Stimulated activated naive CD8-positive, alpha-beta T cell treated with anti-CD3 and anti-CD28 coated beads, Interleukin-15, Interleukin-2, amounts not matched to agents 100 ng/mL and 50 ng/mL, for 24 hours (primary cell): Measurements from ENCODE around the gene HOXC4.
"Not testable (repeated sequence)": the region's sequence is repeated elsewhere in the genome, so short reads cannot be mapped to it uniquely, and the experiment has no call there.

Source experiments
- H3K27ac Mint-ChIP-seq: one replicate; pipeline ENCODE4 v1.8.0; 2021; ENCODE audit warnings: mild to moderate bottlenecking, mixed read lengths
- H3K27me3 Mint-ChIP-seq: one replicate; pipeline ENCODE4 v1.8.0; 2021; ENCODE audit warnings: mixed read lengths
- H3K36me3 Mint-ChIP-seq: one replicate; pipeline ENCODE4 v1.8.0; 2021; ENCODE audit warnings: low read depth, mixed read lengths
- H3K4me1 Mint-ChIP-seq: one replicate; pipeline ENCODE4 v1.8.0; 2021; ENCODE audit warnings: low read depth, mixed read lengths
- H3K4me3 Mint-ChIP-seq: one replicate; pipeline ENCODE4 v1.8.0; 2021; ENCODE audit warnings: mild to moderate bottlenecking, mixed read lengths
- H3K9me3 Mint-ChIP-seq: one replicate; pipeline ENCODE4 v1.8.0; 2021; ENCODE audit warnings: mixed read lengths

HOXC4 gene

DNA sequence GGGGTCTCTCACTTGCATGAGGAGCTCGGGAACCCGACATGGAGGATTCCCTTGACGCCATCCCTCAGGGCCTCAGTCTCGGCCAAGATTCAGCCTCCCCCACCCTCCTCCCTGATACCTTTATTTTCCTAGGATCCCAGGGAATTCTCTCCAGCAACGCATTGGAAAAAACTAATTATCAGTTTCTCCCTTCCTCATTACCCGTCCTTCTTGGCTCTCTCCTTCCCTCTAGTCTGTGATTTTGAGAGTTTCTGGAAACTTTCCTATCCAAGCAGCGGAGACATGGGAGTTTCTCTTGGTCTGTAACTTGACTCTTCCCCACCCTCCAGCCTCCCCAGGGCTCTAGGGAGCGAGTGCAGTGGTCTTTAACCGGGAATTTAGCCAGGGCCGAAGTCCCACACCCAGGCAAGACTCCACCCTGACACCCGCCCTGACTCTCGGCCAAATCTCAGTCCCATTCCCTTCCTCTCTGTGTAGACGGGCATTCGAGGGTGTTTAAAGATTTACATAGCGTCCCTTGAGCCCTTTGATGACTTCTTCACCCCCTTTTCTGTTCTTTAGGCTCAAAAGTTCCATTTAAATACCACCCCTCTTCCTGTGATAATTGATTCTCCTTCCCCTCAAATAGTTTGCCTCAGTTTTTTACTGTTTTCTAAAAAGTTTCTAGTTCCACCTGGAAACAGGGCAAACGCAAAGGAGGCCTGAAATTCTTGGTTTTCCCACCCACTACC lies 14.1 kb upstream of the HOXC4 start:
- no peak overlapping the region for H3K4me3 Mint-ChIP-seq
- H3K36me3 Mint-ChIP-seq, result no peaks in the 10 kb centered on the region
- H3K27me3 Mint-ChIP-seq, result peaks cover 89% of the 10 kb centered on the region
- peaks cover 6% of the 10 kb centered on the region for H3K4me1 Mint-ChIP-seq
- no peaks in the 10 kb centered on the region for H3K9me3 Mint-ChIP-seq
- no peak overlapping the region for H3K27ac Mint-ChIP-seq

DNA sequence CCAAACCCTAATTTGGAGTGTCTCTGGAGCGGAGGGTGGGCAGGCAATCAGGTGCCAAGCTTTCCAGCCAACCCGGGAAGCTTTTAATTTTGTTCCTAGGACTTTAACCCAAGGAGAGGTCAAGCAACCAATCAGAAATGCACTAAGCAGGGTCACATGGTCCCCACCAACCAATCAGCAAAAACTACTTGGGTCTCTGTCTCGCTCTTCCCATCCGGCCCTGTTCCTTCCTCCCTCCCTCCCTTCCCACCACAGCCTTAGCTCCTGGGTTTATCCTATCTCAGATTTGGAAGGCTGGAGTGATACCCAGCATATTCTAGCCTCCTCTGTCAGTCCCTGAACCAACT lies 13.5 kb upstream of the HOXC4 start:
- Mint-ChIP-seq H3K27me3 (peaks cover 91% of the 10 kb centered on the region), H3K4me3 (no peak overlapping the region), H3K4me1 (peaks cover 3% of the 10 kb centered on the region), H3K27ac (no peak overlapping the region), H3K9me3 (no peaks in the 10 kb centered on the region), H3K36me3 (no peaks in the 10 kb centered on the region)

GRCh38 chr12:54040648-54041047 lies 13.0 kb upstream of the HOXC4 start:
- H3K27ac Mint-ChIP-seq, result no peak overlapping the region
- H3K27me3 Mint-ChIP-seq, result peaks cover 91% of the 10 kb centered on the region
- no peaks in the 10 kb centered on the region for H3K9me3 Mint-ChIP-seq
- no peak overlapping the region for H3K4me3 Mint-ChIP-seq
- H3K4me1 Mint-ChIP-seq, result peaks cover 3% of the 10 kb centered on the region
- H3K36me3 Mint-ChIP-seq, result no peaks in the 10 kb centered on the region

GRCh38 chr12:54041097-54041690 lies 12.4 kb upstream of the HOXC4 start:
- H3K4me1 Mint-ChIP-seq, result peaks cover 3% of the 10 kb centered on the region
- H3K27me3 Mint-ChIP-seq, result peaks cover 91% of the 10 kb centered on the region
- H3K9me3 Mint-ChIP-seq, result no peaks in the 10 kb centered on the region
- no peaks in the 10 kb centered on the region for H3K36me3 Mint-ChIP-seq
- no peak overlapping the region for H3K4me3 Mint-ChIP-seq
- no peak overlapping the region for H3K27ac Mint-ChIP-seq

DNA sequence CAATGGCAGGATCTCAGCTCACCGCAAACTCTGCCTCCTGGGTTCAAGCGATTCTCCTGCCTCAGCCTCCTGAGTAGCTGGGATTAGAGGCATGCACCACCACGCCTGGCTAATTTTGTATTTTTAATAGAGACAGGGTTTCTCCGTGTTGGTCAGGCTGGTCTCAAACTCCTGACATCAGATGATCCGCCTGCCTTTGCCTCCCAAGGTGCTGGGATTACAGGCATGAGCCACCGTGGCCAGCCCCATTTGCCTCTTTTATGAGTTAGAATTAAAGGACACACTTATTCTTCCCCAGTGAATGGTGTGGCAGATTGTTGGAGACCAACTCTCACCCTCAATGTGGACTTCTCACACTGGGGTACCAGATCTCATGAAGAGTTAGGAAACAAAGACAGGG lies 11.6 kb upstream of the HOXC4 start:
- H3K27me3 Mint-ChIP-seq, result peaks cover 92% of the 10 kb centered on the region
- not testable (repeated sequence) for H3K9me3 Mint-ChIP-seq, H3K4me3 Mint-ChIP-seq, H3K36me3 Mint-ChIP-seq, H3K27ac Mint-ChIP-seq, H3K4me1 Mint-ChIP-seq

DNA sequence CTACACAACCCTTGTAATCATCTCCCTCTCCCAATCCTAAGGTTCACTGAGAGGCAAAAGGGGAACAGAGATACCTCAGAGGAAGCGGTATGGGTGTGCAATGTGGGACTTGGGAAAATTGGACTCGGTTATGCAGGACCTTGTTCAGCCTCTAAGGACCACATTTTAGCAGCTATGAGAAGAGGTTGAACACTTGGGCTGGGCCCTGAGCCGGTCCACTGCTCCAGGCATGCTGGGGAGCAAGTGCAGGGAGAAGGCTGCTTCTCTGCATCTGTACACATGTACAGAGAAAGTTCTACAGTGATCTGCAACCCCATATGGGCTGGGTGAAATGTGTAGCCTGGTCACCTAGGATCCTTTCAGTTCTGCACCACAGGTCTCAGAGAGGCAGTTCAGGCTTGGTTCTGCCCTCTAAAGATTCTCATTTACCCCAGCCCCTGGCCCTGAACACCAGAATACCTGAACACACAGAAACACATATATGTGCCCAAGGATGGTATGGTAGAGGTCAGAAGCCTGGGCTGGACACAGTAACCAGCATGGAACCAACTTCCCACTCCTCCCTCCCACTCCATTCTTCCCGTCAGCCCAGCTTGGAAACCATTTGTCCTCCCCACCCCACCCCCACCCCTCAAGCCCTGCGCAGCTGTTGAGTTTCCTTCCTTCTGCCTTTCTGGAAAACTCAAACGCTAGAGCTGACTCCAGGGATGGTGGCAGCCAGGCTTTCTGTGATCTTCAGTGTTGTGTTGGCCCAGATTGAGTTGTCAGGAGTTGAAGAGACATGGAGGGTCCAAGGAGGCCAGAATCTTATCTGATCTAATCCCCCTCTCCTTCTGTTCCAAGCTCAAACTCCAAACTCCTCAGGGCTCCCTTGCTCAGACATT lies 10.4 kb upstream of the HOXC4 start:
- Mint-ChIP-seq H3K36me3 (no peaks in the 10 kb centered on the region), H3K27me3 (peaks cover 93% of the 10 kb centered on the region), H3K9me3 (no peaks in the 10 kb centered on the region), H3K4me3 (no peak overlapping the region), H3K27ac (no peak overlapping the region), H3K4me1 (peaks cover 6% of the 10 kb centered on the region)

- no peaks in the 10 kb centered on the region for H3K36me3 Mint-ChIP-seq
- H3K27me3 Mint-ChIP-seq, result peaks cover 93% of the 10 kb centered on the region
- no peaks in the 10 kb centered on the region for H3K9me3 Mint-ChIP-seq
- H3K4me1 Mint-ChIP-seq, result peaks cover 6% of the 10 kb centered on the region
- no peak overlapping the region for H3K4me3 Mint-ChIP-seq
- no peak overlapping the region for H3K27ac Mint-ChIP-seq
Measured at GRCh38 chr12:54044425-54045103, 9.1 kb upstream of the HOXC4 start.

DNA sequence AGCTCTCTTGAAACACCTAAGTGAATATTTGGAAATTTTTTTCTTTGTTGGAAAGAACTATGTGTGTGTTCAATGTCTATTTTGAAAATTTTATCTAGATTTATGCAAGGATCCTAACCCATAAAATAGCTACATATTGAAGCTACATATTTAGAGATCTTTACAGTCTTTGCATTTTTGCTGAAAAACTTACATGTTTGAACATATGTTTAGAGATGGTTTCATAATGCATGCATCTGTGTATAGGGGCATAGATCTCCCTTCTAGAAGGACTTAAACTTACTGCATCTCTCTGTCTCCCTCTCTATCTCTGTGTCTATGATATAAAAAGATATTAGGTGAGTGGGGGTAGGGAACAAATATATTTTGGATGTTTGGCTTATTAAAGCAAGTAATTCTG lies 8.2 kb upstream of the HOXC4 start:
- Mint-ChIP-seq H3K27ac (no peak overlapping the region), H3K9me3 (no peaks in the 10 kb centered on the region), H3K36me3 (no peaks in the 10 kb centered on the region), H3K4me1 (peaks cover 12% of the 10 kb centered on the region), H3K27me3 (peaks cover 93% of the 10 kb centered on the region), H3K4me3 (no peak overlapping the region)

GRCh38 chr12:54045868-54046521 lies 7.6 kb upstream of the HOXC4 start:
- H3K4me3 Mint-ChIP-seq, result no peak overlapping the region
- no peaks in the 10 kb centered on the region for H3K36me3 Mint-ChIP-seq
- H3K27ac Mint-ChIP-seq, result no peak overlapping the region
- peaks cover 16% of the 10 kb centered on the region for H3K4me1 Mint-ChIP-seq
- no peaks in the 10 kb centered on the region for H3K9me3 Mint-ChIP-seq
- H3K27me3 Mint-ChIP-seq, result peaks cover 95% of the 10 kb centered on the region

GRCh38 chr12:54046809-54047159 lies 6.9 kb upstream of the HOXC4 start:
- peaks cover 22% of the 10 kb centered on the region for H3K4me1 Mint-ChIP-seq
- no peaks in the 10 kb centered on the region for H3K36me3 Mint-ChIP-seq
- peak overlapping the region; percentile 33 for H3K4me3 Mint-ChIP-seq
- no peak overlapping the region for H3K27ac Mint-ChIP-seq
- H3K27me3 Mint-ChIP-seq, result peaks cover 98% of the 10 kb centered on the region
- no peaks in the 10 kb centered on the region for H3K9me3 Mint-ChIP-seq

DNA sequence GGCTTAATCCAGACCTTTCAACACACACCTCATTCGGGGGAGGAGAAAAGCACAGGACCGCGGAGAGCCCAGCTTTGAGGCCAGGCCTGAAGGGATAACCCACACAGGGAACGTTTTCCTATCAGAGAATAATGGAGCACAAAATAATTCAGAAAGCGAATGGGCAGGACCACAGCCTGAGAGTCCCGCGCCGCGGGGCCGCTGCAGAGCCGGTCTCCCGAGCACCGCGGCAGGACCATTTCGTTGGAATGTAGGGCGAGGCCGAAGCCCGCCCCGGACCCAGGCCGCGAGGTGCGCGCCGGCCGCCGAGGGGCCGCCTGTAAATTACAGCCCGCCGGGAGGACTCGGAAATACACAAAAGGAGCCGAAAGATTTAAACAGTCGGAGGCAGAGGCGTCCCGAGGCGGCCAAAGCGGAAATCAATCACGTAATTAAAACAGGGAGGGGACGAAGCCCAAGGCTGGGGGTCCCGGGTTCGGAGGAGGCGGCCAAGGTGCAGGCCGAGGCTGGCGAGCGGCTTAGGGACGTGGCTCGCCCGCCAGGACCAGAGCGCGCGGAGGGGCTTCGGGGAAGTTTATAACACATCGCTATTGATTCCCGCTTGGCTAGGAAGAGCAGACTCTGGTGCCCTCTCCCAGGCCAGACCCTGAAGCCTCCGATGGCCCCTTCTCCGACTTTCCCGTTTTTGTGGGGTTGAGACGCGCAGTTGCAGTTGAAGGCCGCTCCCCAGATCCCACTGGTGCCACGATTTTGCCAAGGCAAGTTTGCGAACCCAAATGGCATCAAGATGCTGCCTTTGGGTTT lies 6.3 kb upstream of the HOXC4 start:
- Mint-ChIP-seq H3K9me3 (no peaks in the 10 kb centered on the region), H3K27ac (no peak overlapping the region), H3K27me3 (peaks cover 100% of the 10 kb centered on the region), H3K36me3 (no peaks in the 10 kb centered on the region), H3K4me1 (peaks cover 26% of the 10 kb centered on the region), H3K4me3 (peak overlapping the region; percentile 33)

GRCh38 chr12:54047964-54048303 lies 5.7 kb upstream of the HOXC4 start:
- Mint-ChIP-seq H3K4me1 (peaks cover 29% of the 10 kb centered on the region), H3K36me3 (no peaks in the 10 kb centered on the region)

DNA sequence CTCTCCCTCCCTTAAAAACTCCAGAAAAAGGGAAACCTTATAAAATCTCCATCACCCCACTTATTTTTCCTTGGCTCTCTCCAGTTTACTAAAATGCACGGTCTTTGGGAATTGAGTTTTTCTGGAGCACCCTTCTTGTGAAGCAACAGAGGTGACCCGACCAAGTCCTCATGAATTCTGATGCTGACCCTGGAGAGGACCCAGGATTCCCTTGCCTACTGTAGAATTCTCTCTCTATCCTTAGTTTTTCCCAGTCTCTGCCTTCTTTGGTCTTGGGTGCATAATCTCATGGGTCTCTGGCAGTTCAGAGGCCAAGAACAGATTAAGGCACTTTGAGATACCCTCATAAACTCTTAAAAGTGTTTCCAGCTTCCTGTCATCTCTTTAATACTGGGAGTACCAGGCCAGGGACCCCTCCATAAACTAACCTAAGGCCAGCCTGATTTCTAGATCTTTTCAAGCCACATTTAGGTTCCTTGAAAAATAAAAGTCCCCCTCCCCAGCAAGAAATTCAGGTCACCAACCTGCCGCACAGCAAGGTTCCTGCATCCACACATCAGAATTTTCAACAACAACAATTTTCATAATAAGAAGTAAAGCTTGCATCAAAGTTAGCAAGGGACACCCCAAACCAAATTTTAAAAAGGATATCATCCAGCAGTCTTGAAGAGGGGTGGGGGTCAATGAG lies 5.1 kb upstream of the HOXC4 start:
- H3K36me3 Mint-ChIP-seq, result no peaks in the 10 kb centered on the region

More at GRCh38 chr12:54047964-54048303, 5.7 kb upstream of the HOXC4 start:
- no peak overlapping the region for H3K4me3 Mint-ChIP-seq
- H3K9me3 Mint-ChIP-seq, result no peaks in the 10 kb centered on the region
- H3K27ac Mint-ChIP-seq, result no peak overlapping the region
- peaks cover 98% of the 10 kb centered on the region for H3K27me3 Mint-ChIP-seq

More for the DNA sequence above, 5.1 kb upstream of the HOXC4 start:
- H3K4me3 Mint-ChIP-seq, result no peak overlapping the region
- peaks cover 94% of the 10 kb centered on the region for H3K27me3 Mint-ChIP-seq
- no peaks in the 10 kb centered on the region for H3K9me3 Mint-ChIP-seq
- no peak overlapping the region for H3K27ac Mint-ChIP-seq
- H3K4me1 Mint-ChIP-seq, result peaks cover 33% of the 10 kb centered on the region
